ENCODE results near the gene GPR107.

DNA sequence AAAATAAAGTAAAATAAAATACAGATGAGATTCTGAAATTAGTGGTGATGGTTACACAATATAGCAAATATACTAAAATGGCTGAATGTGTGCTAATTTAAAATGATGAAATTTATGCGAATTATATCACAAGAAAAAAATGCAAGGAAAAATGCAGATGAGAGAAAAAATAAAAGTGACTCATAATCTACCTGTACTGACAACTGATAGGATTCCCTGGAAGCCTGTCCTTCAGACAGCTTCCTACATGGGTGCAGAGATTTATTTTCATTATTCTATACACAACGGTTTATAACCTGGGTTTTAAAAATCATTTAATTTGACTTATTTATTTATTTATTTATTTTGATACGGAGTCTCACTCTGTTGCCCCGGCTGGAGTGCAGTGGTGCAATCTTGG, 112.7 kb downstream of the GPR107 start:
- TF ChIP-seq, protein P1, sequence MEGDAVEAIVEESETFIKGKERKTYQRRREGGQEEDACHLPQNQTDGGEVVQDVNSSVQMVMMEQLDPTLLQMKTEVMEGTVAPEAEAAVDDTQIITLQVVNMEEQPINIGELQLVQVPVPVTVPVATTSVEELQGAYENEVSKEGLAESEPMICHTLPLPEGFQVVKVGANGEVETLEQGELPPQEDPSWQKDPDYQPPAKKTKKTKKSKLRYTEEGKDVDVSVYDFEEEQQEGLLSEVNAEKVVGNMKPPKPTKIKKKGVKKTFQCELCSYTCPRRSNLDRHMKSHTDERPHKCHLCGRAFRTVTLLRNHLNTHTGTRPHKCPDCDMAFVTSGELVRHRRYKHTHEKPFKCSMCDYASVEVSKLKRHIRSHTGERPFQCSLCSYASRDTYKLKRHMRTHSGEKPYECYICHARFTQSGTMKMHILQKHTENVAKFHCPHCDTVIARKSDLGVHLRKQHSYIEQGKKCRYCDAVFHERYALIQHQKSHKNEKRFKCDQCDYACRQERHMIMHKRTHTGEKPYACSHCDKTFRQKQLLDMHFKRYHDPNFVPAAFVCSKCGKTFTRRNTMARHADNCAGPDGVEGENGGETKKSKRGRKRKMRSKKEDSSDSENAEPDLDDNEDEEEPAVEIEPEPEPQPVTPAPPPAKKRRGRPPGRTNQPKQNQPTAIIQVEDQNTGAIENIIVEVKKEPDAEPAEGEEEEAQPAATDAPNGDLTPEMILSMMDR (IDR thresholded peaks at IDR 0.05) = no peak
- TF ChIP-seq IRF2 (CRISPR knock-in tag; IDR thresholded peaks at IDR 0.05; ENCODE audit: borderline replicate concordance, low read depth) = no peak
- TF ChIP-seq CBFB (CRISPR knock-in tag; IDR thresholded peaks at IDR 0.05; ENCODE audit: low read depth) = no peak

Data from WTC11 (cell line).